Endometrium (tissue), 2 donors: ENCODE measurements around the gene HSH2D.

Experiments used
- FAIRE-seq: peaks from 2 replicates; lab custom pipeline; 2012; peaks lifted over from hg19 to GRCh38; lab: Jason Lieb, UNC
- donor health status: control.
- donor health status: control.

HSH2D gene

DNA sequence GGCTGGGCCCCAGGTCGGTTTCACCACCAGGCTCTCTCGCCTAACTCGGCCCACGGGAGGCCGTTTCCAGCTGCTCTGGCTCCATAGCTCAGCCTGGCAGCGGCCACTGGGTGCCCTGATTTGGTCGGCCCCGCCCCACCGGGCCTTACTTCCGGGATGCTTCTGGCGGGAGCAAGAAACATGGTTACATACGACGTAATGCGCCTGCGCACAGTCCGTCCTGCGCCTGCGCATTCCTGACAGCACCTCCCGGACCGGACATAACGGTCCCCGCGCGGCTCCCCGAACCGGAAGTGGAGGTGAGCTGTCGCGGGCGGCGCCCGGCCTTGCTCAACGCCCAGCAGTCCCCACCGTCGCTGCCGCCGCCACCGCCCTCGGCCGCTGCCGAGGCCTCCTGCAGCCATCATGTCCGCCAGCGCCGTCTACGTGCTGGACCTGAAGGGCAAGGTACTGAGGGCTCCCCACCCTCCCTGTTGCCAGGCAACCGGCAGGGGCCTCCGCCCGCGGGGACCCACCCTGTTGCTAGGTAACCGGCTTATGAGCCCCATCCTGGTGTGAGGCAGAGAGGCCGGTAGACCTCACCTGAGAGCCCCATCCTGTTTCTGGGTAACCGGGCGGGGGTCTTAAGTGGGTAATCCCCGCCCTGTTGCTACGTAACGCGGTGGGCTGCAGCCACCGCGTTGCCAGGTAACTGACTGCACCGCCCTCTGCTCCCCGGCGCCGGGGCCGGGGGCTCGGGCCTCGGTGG, 54.3 kb downstream of the HSH2D start, which contains the start of gene AP1M1:
TSS of gene AP1M1 (plus strand) at position 290 of the 748 bp plus-strand sequence. CDS start at position 406, 116 bp downstream.
- FAIRE-seq: no peak

DNA sequence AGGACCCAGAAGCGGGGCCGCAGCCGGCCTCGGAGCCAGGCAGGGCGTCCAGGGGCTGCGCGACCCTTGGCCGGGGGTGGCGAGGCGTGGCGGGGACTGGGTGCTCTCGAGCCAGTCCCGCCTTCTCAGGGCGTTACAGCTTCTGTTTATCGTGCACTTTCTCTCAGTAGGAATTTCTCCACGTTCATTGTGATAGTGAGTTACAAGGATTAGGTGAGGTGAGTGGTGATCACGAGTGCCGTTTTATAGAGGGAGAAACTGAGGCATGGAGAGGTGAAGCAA, 54.8 kb downstream of the HSH2D start:
- FAIRE-seq: no peak

DNA sequence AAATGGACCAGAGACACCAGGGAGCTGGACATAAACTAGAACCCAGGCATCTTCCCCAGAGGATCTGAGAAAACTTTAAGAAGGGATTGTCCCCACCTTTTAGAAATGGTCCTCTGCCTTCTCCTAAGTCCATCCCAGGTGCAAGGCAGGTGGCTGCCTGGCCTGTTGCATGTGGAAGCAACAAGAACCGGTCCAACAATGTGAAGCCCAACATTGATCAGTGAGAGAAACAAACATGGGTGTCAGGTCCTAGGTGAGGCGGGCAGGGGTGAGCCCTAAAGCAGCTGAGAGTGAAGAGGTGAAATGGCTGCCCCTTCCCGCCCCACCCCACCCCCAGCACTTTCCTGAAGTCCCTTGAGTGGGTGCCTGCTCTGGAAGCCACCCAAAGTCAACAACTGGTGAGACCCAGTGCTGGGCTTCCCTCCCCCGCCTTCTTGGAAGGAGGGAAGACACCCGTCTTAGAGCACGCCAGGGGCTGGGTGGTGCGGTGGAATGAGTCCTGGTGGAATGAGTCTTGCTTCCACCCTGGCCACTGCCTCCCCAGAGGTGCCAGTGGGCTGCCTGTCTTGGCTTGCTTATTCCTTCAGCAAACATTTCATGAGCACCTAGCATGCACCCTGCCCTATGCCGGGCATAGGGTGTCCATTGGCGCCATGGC, 55.9 kb downstream of the HSH2D start:
- no peak for FAIRE-seq

DNA sequence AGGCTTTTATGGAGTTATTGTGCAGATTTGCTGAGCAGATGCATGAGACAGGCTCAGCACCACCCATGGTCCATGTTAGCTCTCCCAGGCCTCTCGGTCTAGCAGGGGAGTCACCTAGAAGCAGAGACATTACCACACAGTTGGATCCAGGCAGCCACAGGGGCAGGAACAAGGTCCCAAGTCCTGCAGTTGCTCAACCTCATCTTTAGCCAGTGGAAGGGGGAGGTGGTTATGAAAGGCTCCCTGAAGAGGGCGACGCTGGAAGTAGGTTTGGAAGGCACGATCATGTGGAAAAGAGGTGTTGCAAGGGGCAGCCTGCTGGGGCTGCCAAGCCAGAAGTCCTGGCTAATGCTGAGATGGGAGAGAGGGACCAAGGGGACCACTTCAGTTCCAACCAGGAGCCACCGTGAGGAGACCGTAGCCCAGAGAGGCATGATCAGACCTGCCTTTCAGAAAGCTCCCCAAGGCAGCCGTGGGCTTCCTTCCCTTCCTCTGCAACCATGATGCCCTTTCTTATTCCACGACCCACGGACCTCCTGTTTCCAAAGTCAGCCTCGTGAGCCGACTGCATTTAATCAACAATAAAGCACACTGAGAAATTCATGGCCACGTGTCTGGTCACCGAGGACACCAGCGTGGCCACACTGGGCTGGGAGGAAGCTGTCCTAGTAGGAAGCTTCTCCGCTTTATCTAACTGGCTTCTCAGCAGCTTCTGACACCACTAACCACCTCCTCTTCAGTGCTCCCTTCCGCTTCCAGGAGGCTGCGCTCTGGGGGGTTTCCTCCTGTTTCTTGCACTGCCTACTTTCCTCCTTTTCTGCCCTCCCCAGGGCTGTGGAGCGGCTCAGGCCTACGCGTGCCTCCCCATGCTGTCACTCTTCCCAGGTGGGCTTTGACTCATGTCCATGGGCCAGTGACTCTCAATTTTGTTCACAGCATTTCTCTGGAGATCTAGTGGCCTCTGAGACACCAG, 56.8 kb downstream of the HSH2D start:
- FAIRE-seq: no peak

DNA sequence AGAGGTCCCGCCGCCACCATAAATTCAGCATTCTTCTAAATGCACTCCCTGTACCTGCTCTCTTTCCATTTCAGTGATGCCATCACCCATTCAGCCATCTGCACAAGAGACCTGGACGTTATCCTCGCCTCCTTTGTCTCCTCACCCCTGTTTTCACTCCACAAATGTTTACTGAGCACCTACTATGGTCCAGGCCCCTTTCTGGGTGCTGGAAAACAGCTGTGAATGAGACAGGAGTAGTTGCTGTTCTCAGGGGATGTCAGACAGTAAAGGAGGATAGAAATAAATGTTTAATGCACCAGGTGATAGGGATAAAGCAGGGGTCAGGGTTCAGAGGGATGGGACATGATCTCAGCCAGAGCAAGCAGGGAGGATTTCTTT, 57.5 kb downstream of the HSH2D start:
- FAIRE-seq: no peak

DNA sequence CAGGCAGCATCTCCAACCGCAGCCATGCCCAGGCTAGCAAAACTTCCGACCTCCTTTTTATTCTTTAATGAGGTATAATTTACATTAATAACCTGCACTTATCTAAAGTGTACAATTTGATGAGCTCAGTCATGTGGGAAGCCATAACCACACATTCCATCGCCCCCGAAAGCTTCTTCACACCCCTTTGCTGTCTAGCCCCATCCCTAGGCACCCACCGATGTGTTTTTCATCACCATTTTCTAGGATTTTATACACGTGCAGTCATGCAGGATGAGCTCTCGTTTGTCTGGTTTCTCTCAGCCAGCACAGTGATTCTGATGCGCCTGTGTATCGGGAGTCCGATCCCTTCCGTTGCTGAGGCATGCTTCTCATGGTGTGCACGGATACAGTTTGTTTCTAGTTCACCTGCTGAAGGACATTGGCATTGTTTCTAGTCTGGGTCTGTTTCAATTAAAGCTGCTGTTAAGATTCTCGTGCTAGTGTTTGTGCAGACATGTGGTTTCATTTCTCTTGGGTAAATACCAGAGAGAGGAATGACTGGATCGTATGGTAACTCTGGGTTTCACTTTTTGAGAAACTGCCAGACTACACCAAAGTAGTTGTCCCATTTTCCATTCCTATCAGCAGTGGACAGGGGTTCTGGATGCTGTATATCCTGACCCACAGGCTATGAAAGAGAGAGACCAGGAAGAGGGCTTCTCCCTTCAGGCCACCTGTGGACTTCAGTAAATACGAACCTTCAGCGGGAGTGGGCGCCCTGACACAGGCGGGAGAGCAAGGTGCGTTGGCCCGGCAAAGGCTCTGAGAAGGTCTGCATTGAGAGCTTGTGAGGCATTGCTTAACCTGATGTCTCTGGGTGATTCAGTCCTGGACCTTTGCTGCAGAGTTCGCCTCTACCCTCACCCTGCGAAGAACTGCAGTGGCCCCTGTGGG, 59.1 kb downstream of the HSH2D start:
- FAIRE-seq: no peak

DNA sequence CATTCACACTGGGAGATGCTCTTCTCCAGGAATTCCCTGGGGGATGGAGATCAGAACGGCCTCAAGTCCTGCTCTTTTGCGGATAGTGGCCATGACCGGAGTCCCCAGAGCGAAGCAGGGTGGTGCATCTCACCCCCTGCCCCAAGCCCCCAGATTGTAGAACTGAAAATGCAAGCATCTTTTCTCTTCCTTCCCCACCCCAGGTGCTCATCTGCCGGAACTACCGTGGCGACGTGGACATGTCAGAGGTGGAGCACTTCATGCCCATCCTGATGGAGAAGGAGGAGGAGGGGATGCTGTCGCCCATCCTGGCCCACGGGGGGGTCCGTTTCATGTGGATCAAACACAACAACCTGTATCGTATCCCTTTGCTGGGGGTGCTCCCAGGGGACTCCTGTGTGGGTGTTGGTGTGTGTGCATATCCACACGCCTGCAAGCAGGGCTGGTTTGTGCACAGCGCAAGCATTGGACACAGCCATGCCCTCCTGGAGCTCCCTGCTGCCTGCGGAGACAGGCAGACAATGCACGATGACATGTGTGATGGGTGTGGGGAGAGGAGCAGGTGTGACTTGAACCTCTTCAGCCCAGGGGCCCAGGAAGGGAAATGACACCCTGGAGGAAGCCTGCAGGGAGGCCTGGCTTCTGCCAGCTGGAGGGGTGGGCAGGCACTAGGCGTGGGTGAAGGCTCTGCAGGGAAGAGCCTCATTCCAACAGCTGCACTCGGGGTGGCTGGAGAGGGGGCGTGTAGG, 59.9 kb downstream of the HSH2D start:
- no peak for FAIRE-seq

DNA sequence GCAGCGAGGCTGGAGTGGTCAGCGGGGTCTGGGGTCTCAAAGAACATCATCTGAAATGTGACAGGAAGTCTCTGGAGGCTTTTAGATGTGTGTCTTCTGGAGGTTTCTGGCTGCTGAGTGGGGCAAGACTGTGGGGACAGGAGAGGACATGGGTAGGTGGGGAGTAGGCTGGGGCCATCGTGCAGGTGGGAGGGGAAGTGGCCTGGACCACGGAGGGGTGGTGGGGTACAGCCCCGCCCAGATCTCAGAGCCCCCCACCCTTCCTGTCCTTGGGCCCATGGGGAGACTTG, 60.5 kb downstream of the HSH2D start:
- no peak for FAIRE-seq

DNA sequence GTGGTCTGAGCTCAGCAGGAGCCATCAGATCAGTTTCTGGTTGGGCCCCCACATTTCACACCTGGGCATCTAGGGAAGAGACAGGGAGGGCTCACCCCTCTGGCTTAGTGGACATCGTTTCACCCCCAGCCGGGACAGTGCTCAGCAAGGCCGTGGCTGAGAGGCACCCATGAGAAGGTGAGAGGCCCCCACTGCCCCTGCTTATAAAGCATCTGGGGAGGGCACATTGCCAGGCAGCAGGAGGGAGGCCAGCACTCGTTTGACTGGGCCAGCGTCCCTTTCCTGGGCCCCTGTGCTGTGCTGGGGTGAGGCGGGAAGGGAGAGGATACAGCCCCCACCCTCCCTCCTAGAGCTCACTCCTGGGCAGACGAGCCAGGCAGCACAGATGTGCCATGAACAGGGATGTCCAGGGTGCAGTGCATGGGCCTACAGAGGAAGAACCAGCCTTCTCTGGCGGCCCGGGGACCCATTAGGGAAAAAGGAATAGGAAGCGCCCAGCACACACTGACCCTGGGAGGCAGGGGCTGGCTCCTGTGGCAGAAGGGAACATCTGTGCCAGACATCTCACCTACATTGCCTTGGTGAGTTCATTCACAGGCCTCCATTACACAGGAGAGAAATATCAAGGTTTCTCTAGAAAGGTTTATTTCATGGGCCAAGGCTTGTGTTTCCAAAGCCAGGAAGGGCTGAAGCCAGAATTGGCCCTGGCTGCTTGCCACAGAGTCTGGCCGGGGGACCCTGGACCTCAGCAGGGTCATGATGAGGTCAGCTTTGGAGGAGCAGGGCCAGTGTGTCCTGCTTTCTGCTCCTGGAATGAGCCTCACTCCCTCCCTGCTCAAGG, 61.9 kb downstream of the HSH2D start:
- no peak for FAIRE-seq

DNA sequence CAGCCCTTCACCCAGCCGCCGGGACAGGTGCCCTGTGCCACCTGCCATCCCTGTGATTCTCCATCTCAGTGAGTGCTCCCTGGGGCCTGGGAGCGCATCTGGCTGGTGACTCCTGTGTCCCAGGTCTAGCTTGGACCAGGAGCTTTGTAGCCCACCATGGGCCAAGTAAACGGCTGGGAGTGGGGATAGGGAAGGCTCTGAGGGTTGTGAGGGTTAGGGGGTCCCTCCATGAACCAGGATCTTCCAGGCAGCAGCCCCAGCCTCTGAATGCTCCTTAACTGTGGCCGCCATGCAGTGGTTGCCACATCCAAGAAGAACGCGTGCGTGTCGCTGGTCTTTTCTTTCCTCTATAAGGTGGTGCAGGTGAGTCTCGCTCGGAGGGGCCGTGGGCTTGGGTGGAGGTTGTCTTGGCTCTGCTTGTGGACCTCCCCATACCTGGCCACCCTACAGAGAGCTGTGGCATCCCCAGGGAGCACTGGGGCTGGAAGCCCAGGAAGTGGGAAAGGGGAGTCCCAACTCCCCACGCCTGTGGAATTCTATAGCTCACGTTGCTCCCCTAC, 62.6 kb downstream of the HSH2D start:
- no peak for FAIRE-seq

DNA sequence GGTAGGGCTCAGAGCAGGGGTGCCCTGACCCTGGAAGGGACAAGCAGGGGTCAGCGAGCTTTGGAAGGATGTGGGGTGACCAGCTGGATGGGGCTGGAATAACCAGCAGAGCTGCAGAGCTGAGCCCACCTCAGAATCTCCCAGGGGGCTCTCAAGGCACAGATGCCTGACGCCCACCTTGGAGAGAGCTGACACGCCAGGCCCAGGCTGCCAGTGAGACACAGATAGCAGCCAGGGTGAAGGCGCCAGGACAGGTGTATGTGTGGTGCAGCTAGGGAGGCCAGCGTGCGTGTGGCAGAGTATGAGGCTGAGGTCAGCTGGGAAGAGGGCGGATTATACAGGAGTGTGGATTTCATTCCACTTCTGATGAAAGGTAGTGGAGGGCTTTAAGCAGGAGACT, 63.2 kb downstream of the HSH2D start:
- FAIRE-seq: no peak

DNA sequence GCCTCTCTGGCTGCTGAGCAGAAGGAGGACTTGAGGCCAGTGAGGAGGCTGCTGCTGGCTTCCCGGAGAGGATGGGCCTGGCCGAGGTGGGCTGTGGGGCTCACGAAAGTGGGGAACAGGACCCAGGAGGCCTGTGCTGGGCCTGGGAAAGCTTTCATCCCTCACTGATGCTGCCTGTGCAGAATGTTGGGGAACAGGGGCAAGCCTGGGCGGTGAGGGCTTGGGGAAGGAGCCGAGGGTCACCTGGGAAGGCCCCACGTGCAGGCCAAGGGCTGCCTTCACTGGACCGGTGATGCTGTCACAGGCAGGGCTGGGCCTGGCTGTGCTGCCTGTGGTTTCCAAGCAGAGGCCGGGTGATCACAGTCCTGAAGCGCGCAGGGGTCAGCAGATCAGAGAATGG, 63.6 kb downstream of the HSH2D start:
- FAIRE-seq: no peak

DNA sequence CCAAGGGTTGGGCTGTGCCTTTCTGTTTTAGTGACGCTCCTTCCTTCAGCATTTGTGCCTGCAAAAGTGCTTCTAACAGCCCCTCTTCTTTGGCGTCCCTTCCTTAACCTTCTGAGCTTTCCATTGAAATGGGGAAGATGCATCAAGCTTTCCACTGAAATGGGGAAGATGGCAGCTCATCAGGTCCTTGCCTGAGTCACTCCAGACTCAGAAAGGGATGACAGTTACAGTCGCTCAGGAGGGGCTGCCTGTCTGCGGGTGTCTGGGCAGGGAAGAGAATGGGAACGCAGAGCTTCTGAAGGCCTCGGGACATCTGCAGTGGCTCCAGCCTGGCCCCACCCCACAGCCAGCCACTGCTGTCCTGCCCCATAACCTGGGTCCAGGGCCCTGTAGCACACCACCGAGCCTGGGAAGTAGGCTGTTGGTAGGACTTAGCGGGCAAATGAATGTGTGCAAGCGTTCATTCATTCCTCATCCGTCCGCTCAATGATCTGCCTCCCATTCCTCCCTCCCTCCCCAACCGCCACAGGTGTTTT, 64.1 kb downstream of the HSH2D start:
- FAIRE-seq: no peak
